ENCODE measurements around the gene WDR3. TPM values are rescaled to one million over a fixed set of nuclear protein-coding genes. Genes with fewer than 3 reads are reported as not detected.

The WDR3 gene
- total and polyA plus RNA-seq, 2 donors (not counting 3 experiments of a cell fraction or from before 2014, with no cell fraction given) = 12.4 to 27.7 TPM

GRCh38 chr1:118008011-118008410, 78.5 kb downstream of the WDR3 start:
- Histone ChIP-seq H3K9me3 (replicated peaks; ENCODE audit: control insufficient read depth, insufficient read depth, low read length) (no peaks in the 10 kb centered on the region), H3K27me3 (ENCODE audit: control insufficient read depth in 2 of 2, insufficient read depth in 2 of 2, low read length in 2 of 2) (no peaks in the 10 kb centered on the region), H3K9me1 (replicated peaks; ENCODE audit: control insufficient read depth, extremely low read depth, insufficient read depth, low read length) (no peaks in the 10 kb centered on the region), H2AFZ (ENCODE audit: low read depth, low read length) (no peak overlapping the region), H3K9ac (replicated peaks; ENCODE audit: extremely low read depth, insufficient read depth, low read length) (no peak overlapping the region), H3K36me3 (ENCODE audit: control insufficient read depth in 2 of 2, extremely low read depth in 1 of 2, insufficient read depth in 2 of 2, low read length in 2 of 2) (no peaks in the 10 kb centered on the region), H4K20me1 (replicated peaks; ENCODE audit: control insufficient read depth, extremely low read depth, insufficient read depth, low read length) (no peaks in the 10 kb centered on the region), H3K4me2 (ENCODE audit: insufficient read depth, low read length) (no peak overlapping the region), H3K79me2 (ENCODE audit: control insufficient read depth, insufficient read depth, low read length) (no peaks in the 10 kb centered on the region), H3K4me3 (replicated peaks in 1 of 3; ENCODE audit: insufficient read depth in 1 of 3, low read depth in 1 of 3, low read length in 3 of 3) (no peak overlapping the region), H3K27ac (ENCODE audit: insufficient read depth, low read depth, low read length) (no peak overlapping the region), H3K4me1 (ENCODE audit: control insufficient read depth, extremely low read depth, insufficient read depth, low read length) (no peaks in the 10 kb centered on the region)
- FAIRE-seq (no peak), DNase-seq (ENCODE audit: low read depth, low spot score) (no peak)
- ChIA-PET POLR2A (no interaction called here), CTCF (no interaction called here)
- BruUV-seq (replicated peaks) = no TSS peak
- no peak for TF ChIP-seq MAX (IDR thresholded peaks at IDR 0.05; ENCODE audit: insufficient read depth, insufficient read length)
- no peak for TF ChIP-seq JUN (IDR thresholded peaks at IDR 0.05; ENCODE audit: borderline replicate concordance, insufficient read depth, insufficient read length, low read depth)
- no peak for TF ChIP-seq POLR2AphosphoS5 (IDR thresholded peaks at IDR 0.05; ENCODE audit: insufficient read depth, low read depth, low read length)
- no peak for TF ChIP-seq EZH2 (IDR thresholded peaks at IDR 0.05; ENCODE audit: borderline replicate concordance, low read depth, low read length, severe bottlenecking)
- no peak for TF ChIP-seq POLR2A (IDR thresholded peaks at IDR 0.05; ENCODE audit: low read depth, low read length)
- TF ChIP-seq CTCF (IDR thresholded peaks at IDR 0.05; ENCODE audit: extremely low read depth in 1 of 2, insufficient read depth in 1 of 2, low read depth in 1 of 2, low read length in 2 of 2) = no peak
- no peak for TF ChIP-seq FOS (IDR thresholded peaks at IDR 0.05; ENCODE audit: borderline replicate concordance, insufficient read depth, low read length)
- no peak for TF ChIP-seq MYC (IDR thresholded peaks at IDR 0.05; ENCODE audit: low read depth, low read length)
- TF ChIP-seq GATA2 (IDR thresholded peaks at IDR 0.05; ENCODE audit: insufficient read depth, insufficient read length, low read depth, low read length) = no peak
- intact Hi-C loops (cut with micrococcal nuclease) = no loop called here
- dilution Hi-C loops (cut with MboI; ENCODE audit: extremely low pct_ligation_motif_present, low sequenced_read_pairs) = no loop called here

Measured in endothelial cell of umbilical vein (primary cell).